GM21447 (cell line): Measurements from ENCODE around the gene IL25.
"Not testable (repeated sequence)": the region's sequence is repeated elsewhere in the genome, so short reads cannot be mapped to it uniquely, and the experiment has no call there.

ENCODE experiments used
- ATAC-seq: cut with Tn5 transposase; IDR thresholded peaks from one replicate; pipeline ENCODE4 v1.9.1; 2021; ENCODE audit not compliant: unreplicated experiment

The IL25 gene

GRCh38 chr14:23372509-23372908 lies at the start of gene IL25:
IL25 (plus strand) TSS chr14:23372809.
- ATAC-seq: no peak

GRCh38 chr14:23323838-23324454 lies 48.7 kb upstream of the IL25 start:
- no peak for ATAC-seq

DNA sequence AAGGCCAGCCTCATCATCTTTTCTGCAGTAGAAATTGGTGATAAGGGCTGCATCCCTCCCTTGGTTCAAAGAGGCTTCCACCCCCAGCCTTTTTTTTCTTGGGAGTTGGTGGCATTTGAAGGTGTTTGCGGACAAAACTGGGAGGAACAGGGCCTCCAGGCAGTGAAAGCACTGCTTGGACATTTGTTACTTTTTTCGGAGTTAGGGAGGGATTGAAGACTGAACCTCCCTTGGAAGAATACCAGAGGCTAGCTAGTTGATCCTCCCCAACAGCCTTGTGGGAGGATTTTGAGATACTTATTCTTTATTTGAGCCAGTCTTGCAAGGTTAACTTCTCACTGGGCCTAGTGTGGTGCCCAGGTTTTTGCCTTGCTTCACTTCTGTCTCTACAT lies 48.2 kb upstream of the IL25 start:
- ATAC-seq: no peak

- no peak for ATAC-seq
Observed at GRCh38 chr14:23324993-23325392, 47.6 kb upstream of the IL25 start.

GRCh38 chr14:23325746-23326145 lies 46.9 kb upstream of the IL25 start:
- not testable (repeated sequence) for ATAC-seq

DNA sequence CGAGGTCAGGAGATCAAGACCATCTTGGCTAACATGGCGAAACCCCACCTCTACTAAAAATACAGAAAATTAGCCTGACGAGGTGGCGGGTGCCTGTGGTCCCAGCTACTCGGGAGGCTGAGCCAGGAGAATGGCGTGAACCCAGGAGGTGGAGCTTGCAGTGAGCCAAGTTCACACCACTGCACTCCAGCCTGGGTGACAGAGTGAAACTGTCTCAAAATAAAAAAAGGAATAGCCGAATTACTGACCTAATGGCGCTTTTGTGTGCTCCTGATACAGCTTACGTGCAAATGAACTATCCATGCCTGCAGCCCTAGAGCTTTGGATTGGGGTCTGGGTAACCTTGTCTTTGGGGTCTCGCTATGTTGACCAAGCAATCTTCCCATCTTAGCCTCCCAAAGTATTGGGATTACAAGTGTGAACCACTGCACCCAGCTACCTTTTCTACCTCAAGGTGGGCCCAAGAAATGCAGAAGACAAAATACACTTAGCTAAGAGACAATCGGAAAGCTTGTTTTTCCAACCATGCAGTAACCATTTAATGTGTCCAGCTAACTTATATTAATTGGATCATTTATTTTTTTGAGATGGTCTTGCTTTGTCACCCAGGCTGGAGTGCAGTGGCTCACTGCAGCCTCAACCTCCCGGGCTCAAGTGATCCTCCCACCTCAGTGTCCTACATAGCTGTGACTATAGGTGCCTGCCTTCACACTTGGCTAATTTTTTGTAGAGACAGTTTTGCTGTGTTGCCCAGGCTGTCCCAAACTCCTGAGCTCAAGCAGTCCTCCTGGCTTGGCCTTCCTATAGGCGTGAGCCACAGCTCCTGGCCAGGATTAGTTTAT lies 45.9 kb upstream of the IL25 start:
- no peak for ATAC-seq

GRCh38 chr14:23327947-23328744 lies 44.5 kb upstream of the IL25 start:
- no peak for ATAC-seq

DNA sequence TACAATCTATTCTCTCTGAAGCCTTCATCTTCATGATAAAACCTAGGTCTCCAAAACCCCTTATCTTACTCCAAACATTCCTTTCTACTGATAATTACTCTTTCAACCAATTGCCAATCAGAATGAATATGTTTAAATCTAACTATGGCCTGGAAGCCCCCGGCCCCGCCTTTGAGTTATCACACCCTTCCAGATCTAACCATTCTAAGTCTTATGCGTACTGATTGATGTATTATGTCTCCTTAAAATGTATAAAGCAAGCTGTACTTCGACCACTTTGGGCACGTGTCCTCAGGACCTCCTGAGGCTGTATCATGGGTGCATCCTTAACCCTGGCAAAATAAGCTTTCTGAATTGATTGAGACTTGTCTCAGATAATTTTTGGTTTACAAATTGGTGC lies 37.0 kb upstream of the IL25 start:
- ATAC-seq: no peak

DNA sequence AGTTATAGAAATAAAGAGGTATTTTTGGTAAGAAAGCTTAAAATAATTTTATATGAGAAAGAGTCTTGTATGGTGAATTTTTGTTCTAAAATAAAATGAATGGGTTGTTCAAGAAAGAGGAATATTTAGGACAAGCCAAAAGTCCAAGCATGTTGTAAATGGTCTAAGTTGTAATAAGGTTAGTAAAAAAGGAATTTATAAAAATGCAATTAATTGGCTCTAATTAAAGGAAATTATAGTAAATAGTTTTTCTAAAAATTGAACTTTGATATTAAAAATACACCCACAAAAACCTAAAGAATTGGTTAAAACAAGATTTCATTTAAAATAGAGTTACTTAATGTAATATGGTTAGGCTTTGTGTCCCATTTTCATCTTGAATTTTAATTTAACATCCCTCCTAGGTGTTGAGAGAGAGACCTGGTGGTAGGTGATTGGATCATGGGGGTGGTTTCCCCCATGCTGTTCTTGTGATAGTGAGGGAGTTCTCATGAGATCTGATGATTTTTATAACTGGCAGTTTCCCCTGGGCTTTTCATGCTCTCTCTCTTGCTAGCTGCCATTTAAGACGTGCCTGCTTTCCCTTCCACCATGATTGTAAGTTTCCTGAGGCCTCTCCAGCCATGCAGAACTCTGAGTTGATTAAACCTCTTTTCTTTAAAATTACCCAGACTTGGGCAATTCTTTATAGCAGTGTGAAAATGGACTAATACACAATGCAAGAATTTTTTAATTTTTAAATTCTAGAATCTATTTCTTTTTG lies 32.9 kb upstream of the IL25 start:
- no peak for ATAC-seq

DNA sequence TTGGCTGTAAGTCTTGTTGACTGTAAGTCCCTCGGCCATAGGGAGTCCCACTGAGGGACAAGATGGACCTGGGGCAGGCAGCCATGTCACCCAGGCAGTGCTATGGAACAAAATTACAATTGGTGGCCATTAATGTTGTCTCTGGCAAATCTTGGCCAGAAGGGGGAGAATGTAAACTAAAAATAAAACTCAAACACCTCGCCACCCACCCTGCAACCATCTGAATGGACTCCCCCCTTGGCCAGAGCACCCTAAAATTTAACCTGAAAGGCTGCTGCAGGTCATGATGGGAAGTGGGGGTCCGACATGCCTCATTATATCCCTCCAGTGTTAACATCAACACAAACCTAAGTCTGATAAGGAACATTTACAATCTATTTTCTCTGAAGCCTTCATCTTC lies 28.1 kb upstream of the IL25 start:
- ATAC-seq: no peak

DNA sequence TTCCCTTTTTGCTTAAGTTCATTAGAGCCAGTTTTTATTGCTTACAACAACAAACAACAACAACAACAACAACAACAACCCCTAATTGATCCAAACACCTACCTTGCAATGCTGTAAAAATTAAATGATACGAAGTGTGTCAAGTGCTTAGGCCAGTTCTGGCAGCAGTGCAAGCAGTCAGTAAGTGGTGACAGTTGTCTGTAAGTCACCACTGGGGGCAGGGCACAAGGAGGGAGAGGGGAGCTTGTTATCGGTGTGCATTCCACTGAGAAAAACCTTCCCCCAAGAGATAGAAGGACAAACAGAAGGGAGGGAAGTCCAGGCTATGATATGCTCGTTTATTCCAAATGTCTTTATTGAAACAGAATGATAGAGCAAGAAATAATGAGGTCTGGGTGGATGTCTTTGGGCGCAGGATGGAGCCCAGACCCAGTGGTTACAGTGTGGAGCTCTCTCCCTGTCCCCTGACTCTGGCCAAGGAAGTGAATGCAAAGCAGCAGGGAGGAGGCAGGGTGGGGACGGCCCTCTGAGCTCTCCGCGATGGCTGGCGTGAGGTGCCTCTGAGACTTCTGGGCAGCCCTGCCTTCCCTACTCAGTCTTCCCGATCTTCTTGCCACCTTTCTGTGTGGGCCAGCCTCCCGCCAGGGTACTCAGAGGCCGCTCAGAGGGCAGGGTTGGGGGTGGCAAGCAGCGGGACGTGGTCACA lies 26.5 kb upstream of the IL25 start:
- ATAC-seq: no peak

GRCh38 chr14:23346693-23347405 lies 25.8 kb upstream of the IL25 start:
- no peak for ATAC-seq

- ATAC-seq: no peak
Observed at GRCh38 chr14:23347406-23348296, 25.0 kb upstream of the IL25 start.

GRCh38 chr14:23348297-23348655 lies 24.3 kb upstream of the IL25 start:
- no peak for ATAC-seq

- ATAC-seq: no peak
Observed at GRCh38 chr14:23349156-23349845, 23.3 kb upstream of the IL25 start.

DNA sequence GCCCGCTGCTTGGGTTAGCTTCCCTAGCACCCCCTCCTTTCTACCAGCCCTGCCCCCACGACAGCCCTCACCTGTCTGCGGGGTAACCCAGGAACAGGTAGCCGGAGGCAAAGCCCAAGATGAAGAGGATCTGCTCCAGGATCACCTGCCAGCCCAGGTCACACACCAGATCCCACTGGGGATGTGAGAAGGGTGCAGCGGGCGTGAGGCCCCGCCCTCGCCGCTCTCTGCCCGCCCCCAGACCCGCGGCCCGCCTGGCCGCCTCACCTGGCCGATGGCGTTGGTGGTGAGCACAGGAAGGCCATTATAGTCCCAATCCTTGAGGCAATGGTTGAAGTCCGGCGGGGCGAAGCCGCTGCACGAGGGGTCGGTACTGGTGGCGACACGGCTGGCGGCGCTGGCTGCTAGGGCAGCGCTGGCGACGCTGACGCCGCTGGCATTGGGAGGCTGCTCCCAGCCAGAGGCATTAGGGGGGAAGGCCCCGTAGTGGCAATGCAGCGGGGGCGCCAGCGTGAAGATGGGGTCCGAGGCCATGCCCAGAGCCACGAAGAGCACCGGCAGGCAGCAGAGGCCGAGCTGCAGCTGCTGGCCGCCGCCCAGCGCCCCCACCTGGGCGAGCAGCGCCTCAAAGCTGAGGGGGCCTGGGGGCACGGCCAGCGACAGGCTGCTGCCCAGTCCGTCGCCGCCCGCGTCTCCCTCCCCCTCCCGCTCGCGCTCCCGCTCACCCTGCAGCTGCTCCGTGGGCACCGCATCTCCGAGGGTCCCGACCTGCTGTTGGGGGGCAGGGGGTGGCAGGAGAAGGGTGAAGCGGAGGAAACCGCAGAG lies 20.7 kb upstream of the IL25 start:
- ATAC-seq: no peak
